ENCODE measurements around the gene ARL10.

ARL10 gene, protein sequence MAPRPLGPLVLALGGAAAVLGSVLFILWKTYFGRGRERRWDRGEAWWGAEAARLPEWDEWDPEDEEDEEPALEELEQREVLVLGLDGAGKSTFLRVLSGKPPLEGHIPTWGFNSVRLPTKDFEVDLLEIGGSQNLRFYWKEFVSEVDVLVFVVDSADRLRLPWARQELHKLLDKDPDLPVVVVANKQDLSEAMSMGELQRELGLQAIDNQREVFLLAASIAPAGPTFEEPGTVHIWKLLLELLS

GRCh38 chr5:176365351-176366231 lies at the start of gene ARL10:
TSS of gene ARL10 (plus strand) at chr5:176365487. CDS start at chr5:176365564, 77 bp downstream.
- peak; percentile 54 for DNase-seq

GRCh38 chr5:176317534-176318374 lies 47.5 kb upstream of the ARL10 start:
- DNase-seq: no peak

DNA sequence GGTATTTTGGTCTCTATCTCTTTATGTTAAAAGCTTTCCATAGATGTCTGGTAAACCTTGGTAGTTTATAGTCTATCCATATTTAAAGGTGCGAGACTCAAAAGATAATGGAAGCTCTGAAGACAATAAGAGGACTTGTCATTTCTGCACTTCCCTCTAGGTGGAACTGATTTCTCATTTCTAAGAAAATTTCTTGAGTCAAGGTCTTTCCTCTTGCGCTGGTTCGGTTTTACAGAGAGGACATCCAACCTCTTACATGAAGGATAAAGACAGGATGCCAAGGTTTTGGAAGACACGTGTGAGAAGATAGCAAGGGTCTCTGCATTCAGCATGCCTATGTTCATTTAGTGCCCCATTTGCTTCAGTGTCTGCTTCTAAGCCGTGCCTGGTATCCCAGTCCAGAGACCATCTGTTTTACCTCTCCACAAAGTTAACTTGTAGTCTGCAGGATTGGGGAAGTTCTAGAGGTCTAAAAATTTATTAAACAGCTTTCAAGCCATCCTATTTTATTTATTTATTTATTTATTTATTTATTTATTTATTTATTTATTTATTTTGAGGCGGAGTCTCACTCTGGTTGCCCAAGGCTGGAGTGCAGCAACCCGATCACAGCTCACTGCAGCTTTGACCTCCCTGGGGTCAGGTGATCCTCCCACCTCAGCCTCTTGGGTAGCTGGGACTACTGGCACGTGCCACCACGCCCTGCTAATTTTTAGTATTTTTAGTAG lies 45.3 kb upstream of the ARL10 start:
- no peak for DNase-seq

GRCh38 chr5:176320577-176320976 lies 44.7 kb upstream of the ARL10 start:
- no peak for DNase-seq

DNA sequence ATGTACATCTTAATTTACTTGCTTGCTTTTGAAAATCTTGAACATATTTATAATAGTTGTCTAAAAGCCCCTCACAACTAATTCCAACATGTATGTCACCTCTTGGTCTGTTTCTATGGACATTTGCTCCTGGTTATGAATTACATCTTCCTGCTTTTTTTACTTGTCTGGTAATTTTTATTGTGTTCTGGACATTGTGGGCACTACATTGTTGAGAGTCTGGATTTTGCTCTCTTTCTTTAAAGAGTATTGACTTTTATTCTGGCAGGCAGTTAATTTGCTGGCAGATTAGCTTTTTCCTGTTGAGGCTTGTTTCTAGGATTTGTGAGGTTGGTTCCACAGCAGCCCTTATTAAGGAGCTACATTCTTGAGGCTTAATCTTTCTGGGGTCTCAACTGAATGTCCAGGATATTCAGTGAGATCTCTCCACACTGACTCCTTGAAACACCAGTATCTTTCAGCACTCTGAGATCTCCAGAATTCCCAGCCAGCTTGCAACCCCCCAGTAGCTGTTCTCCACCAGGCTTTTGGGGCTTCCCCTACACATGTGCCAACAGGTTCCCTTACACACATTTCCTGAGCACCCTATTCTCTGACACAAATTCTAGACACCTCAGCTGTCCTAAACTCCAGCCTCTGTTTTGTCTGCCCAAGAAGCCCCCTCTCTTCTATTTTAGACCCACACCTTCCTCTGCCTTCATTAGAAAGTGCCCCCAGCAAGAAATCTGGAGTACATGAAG lies 31.1 kb upstream of the ARL10 start:
- DNase-seq: no peak

- DNase-seq: no peak
Measured at GRCh38 chr5:176337913-176338312, 27.4 kb upstream of the ARL10 start.

DNA sequence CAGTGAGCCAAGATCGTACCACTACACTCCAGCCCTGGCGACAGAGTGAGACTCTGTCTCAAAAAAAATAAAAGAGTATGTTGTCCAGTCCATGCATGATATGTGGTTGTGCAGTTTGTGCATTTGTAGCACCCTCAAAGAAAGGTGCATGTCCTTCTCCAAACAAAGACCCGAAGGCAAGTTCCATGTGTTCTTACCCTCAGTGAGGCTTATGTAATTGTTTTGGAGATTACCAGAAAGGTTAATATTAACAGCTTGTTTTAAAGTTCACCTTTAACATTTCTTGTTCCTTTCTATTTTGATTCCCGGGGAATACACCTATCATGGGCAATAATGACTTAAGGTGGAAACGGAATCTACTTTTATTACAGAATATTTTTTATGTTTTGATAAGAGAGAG lies 26.0 kb upstream of the ARL10 start:
- no peak for DNase-seq

DNA sequence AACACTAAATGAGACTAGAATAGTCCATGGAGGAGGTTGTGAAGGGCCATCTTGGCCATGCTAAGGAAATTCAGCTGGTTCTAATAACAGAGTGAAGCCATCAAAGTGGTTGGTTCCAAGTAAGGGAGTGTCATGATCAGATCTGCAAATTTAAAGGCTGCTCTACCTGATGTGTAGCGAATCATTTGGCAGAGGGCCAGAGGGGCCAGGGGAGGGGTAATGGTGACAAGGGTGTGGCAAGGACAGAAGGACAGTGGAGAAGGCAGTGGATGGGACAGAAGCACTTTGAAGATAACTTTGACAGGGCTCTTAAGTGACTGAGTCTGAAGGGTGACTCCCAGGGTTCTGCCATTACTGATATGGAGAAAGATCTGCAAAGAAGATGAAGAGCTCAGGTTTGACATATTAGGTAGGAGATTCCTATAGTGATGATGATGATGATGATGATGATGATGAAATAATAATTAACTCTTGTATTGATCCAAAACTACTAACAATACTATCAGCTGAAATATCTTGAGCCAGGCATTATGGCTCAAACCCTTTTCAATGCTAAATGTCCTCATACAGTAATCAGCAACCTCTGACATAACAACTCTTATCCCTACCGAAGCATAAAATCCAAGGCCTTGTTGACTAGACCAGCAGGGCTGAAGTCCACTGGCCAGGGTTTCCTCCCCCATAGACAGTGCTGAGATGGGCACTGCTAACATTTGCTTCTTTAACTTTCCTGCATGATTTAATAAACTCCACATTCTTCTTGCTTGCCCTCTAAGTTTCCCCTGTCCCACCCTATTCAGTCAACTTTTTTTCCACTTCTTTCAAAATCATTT lies 23.7 kb upstream of the ARL10 start:
- no peak for DNase-seq

DNA sequence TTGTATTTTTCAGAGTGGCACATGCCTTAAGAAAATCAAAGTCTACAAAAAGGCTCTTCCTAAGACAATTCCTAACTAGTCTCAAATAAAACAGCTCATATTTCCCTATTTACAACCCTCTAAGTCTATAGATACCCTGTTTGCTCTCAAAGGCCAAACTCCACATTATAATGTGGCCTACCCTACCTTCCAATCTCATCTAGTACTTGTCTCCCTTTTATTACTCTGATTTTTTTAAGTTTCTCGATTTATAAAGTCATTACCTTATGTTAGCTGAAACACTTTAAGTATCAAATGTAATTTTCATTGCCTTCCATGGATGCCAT lies 23.2 kb upstream of the ARL10 start:
- DNase-seq: no peak

GRCh38 chr5:176342766-176343458 lies 22.4 kb upstream of the ARL10 start:
- no peak for DNase-seq

- no peak for DNase-seq
Measured at GRCh38 chr5:176350416-176350815, 14.9 kb upstream of the ARL10 start.

- DNase-seq: no peak
Measured at GRCh38 chr5:176352116-176352878, 13.0 kb upstream of the ARL10 start.

DNA sequence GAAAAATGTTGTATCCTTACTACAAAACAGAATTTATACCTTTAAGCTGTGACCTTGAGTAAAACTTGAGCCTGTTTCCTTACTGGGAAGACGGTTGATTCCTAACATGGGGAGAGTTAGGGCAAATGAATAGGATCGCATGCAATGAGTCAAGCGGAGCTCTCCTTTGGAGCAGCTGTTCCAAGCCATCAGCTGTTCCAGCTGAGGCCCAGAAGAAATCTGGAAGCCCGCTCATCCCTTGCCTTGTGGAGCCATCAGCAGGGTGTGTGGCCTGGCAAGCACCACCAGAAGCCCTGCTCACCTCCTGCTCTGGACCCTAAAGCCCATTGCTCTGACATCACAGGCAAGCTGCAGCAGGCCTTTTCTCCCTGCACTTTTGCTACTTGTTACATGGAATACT lies 11.8 kb upstream of the ARL10 start:
- no peak for DNase-seq

DNA sequence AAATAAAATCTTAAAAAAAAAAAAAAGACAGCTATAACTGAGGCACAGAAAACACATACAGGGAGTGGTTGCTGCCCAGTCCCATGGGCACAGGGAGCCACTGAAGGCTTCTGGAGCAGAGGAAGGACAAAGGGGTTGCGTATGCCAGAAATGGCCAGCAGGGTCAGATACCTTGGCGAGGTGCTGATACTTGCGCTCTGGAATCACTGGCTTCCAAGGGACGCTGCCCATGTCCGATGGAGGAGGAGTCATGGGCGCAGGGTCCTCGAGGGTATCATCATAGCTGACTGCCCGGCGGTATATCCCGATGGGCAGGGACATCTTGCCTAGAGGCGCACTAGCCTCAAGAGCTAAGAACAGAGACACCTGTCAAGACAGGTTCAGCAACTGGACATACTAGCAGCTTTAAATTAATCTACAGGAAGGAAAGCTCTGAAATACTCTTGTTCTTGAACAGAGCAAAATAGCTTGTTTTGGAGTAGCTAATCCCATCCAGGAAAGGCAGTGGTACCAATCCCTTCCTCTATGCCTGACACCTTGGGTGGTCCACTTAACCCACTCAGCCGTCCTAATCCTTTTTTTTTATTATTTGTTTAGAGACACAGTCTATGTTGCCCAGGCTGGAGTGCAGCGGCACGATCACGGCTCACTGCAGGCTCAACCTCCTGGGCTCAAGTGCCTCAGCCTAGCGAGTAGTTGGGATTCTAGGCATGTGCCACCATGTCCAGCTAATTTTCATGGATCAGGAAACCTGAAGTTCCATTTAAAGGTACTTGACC lies 9.7 kb upstream of the ARL10 start:
- no peak for DNase-seq

DNA sequence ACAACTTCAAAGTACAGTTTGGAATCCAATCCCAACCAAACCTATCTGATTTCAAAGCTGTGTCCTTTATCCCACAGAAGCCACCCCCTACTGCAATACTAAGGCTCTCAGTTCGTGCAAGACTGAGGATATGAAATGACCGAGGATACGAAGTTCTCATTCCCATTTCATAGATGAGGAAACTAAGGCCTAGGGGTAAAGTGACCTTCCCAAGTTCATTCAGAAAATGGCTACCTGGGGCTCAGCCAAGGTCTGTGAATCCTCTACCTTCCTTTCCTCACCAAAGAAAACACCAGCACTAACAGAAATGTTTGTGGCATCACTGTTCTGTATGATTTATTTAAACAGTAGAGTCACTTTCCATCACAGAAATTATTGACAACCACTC lies 9.1 kb upstream of the ARL10 start:
- DNase-seq: no peak

DNA sequence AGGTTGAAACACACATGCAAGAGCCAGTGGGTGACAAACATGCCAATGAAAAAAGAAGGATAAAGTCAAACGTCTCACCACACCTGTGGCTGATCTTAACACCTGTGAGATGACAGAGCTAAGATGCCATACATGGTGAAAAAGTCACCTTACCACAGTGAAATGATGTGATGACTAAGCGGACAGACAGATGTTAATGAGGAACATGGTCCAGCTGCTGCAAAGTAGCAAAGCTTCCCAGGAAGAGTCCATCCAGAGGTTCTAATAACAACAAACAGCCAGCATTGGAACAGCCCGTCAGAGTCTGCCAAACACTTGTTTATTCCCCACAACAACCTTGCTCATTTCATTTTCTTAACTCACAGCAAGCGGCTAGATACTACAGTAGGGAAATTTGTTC lies 5.6 kb upstream of the ARL10 start:
- DNase-seq: peak; percentile 16

DNA sequence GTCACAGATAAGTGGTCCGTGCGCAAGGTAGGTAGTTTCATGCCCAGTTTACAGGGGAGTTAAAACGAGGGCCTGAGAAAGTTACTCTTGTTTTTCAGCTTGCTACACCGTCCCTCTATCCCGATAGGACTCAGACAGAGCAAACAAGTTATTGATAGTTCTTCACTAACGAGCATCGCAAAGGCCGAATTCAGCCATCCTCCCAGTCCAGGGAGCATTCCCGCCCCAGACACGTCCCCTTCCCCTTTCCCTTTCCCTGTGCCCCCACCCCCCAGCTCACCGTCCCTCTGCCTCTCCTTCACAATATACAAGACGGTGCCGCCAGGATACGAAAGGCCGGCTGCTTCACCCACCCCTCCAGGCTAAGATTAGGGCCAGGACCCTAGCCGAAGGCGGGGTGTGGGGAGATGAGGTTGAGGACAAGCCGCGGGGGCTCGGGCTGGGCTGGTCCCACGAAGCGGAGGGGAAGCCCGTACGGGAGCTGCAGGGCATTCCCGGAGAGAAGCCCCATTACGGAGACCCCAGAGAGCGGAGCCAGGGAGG lies 4.3 kb upstream of the ARL10 start:
- DNase-seq: no peak

DNA sequence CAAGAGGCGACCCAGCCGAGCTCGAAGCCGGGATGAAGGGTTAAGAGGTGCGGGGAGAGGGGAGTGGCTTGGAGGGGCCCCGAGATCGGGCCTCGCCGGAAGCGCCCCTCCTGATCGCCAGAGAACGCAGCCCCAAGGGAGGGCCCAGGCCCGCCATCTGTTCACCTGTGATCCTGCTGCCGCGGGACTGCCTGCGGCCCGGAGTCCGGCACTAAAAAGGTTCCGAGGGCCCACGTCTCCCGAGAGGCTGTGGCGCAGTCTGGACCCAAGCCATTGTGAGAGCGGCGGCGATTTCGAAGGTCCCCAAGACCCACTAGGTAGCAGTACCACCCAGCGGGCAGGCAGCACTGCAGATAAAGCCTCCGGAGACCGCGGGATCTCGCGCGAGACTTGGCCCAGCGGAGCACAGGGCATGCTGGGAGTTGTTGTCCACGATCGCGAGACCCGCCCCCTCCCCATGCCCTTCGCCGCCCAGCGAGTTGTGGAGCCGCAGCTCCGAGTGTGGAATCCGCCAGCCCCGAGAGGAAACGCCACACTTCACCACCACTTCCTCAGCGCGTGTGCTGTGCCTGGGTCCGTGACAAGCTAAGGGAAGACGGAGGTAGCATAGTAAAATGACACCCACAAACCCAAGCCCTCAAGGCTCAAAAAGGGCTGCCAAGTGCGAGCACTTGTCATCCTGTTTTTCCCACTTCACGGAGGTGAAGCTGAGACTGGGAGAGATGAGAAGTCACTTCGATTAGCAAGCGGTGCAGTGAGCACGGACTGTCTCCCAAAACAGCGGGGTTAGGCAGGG lies 3.7 kb upstream of the ARL10 start, which contains the start of gene KIAA1191:
TSS of gene KIAA1191 (minus strand) at position 328 of the 796 bp plus-strand sequence. CDS start 2,256 bp downstream, outside the sequence.
- peak; percentile 95 for DNase-seq

Measured in CD4-positive, alpha-beta T cell treated with Interleukin-4 for 4 hours (primary cell).